Testis (tissue), 3 donors: ENCODE data around the gene CELSR2. TPM values are rescaled to one million over a fixed set of nuclear protein-coding genes. Genes with fewer than 3 reads are reported as not detected.

Experiments
- DNase-seq: peaks from one replicate; pipeline ENCODE4 v3.0.0-alpha.2; 2019
- H3K27ac ChIP-seq, 2 donors: fragments of 200-600 bp; sonication (generic); one replicate each; pipeline ENCODE4 v1.5.1; 2019
- H3K27me3 ChIP-seq: fragments of 200-600 bp; sonication (generic); one replicate; pipeline ENCODE4 v1.5.1; 2019
- H3K36me3 ChIP-seq: fragments of 200-600 bp; sonication (generic); one replicate; pipeline ENCODE4 v1.5.1; 2017; ENCODE audit warnings: low read depth; ENCODE audit errors: missing control alignments
- H3K4me1 ChIP-seq: fragments of 200-600 bp; sonication (generic); one replicate; pipeline ENCODE4 v1.5.1; 2019
- H3K4me3 ChIP-seq, 2 donors: fragments of 200-600 bp; sonication (generic); one replicate each; pipeline ENCODE4 v1.5.1; 2017 to 2019
- H3K9me3 ChIP-seq: fragments of 200-600 bp; sonication (generic); one replicate; pipeline ENCODE4 v1.5.1; 2017
- CTCF ChIP-seq, 3 experiments: fragments of 450-650 bp in 2 of 3; fragments of 200-600 bp in 1 of 3; sonication (generic) in 1 of 3; IDR thresholded peaks; one replicate each; pipeline ENCODE4 v1.5.1; 2016 to 2019; ENCODE audit warnings: antibody characterized with exemption in 3 of 3, mild to moderate bottlenecking in 2 of 3, moderate library complexity in 1 of 3
- POLR2A ChIP-seq: fragments of 450-650 bp; IDR thresholded peaks from one replicate; pipeline ENCODE4 v1.6.1; 2017; ENCODE audit warnings: antibody characterized with exemption, mild to moderate bottlenecking, moderate library complexity
- WGBS, 2 donors: methylation state at CpG; one replicate each; pipeline ENCODE4 v1.1.5; 2018; 5-methylcytosine and 5-hydroxymethylcytosine counted together
- intact Hi-C: fragments of 100-400 bp; cut with DNase I; formaldehyde crosslinking; loops from one replicate; pipeline ENCODE4 v1.15.1; 2023; ENCODE audit warnings: low total_unique reads
- polyA plus RNA-seq: library from polyadenylated mRNA; stranded (reverse); fragments of 350-450 nt; fragmentation: Illumina TruSeq; extraction: RNeasy Lipid Tissue Mini Kit (QIAGEN cat#74804); gene quantifications from one replicate; pipeline ENCODE4 v1.2.3, GENCODE V29; 2014; ENCODE audit warnings: low read depth, low replicate concordance; ENCODE audit not compliant: insufficient read depth
- total RNA-seq, 2 donors: library from RNA; depleted of rRNA; stranded (reverse); fragments of >200 nt; gene quantifications; one replicate each; pipeline ENCODE4 v1.2.3, GENCODE V29; 2016

Gene CELSR2
- total and polyA plus RNA-seq, 3 donors from 2014 or later, result 59.6 to 140 (median 107) TPM

- no peak overlapping the region for H3K4me3 ChIP-seq
- no peaks in the 10 kb centered on the region for H3K9me3 ChIP-seq
- H3K27ac ChIP-seq, result no peak overlapping the region
- H3K4me1 ChIP-seq, result peaks cover 23% of the 10 kb centered on the region
- DNase-seq, result no peak
- intact Hi-C loops, result no loop called here
- 91 to 100% methylated on average over 1 of the region's 1 CpG for WGBS, 2 donors
- TF ChIP-seq CTCF (IDR thresholded peaks at IDR 0.05), result no peak
- TF ChIP-seq POLR2A, result no peak
- H3K36me3 ChIP-seq, result no peaks in the 10 kb centered on the region
- H3K27me3 ChIP-seq, result no peaks in the 10 kb centered on the region
Observed at GRCh38 chr1:109316506-109316905, 67.2 kb downstream of the CELSR2 start.

DNA sequence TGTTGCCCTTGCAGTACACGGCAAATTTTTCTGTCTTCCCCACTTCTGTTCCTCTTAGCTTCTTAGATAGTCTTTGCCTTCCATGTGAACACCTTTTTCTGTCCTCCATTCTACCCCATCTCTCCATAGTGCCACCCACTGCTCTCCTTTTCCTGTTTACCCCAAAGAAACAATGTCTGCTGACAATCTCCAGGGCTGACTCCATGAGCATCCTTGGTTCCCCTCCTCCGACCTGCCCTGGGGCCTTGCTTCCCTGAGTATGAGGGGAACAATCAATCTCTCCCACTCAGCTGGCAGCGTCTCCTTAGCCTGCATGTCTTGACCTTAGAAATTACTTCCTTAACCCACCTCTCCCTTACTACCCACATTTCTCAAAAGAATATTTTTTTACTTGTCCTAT, 69.8 kb downstream of the CELSR2 start:
- 87 to 92% methylated on average over 3 of the region's 3 CpGs for WGBS, 2 donors
- H3K36me3 ChIP-seq, result no peaks in the 10 kb centered on the region

GRCh38 chr1:109322974-109323373, 73.6 kb downstream of the CELSR2 start:
- TF ChIP-seq CTCF (IDR thresholded peaks at IDR 0.05) (no peak), POLR2A (no peak)
- Histone ChIP-seq H3K4me1 (peaks cover 11% of the 10 kb centered on the region), H3K4me3 (no peak overlapping the region), H3K9me3 (no peaks in the 10 kb centered on the region), H3K27ac (no peak overlapping the region), H3K36me3 (no peaks in the 10 kb centered on the region), H3K27me3 (no peaks in the 10 kb centered on the region)
- intact Hi-C loops, result no loop called here
- peak; percentile 7 for DNase-seq
- WGBS, 2 donors, result 95 to 97% methylated on average over 6 of the region's 6 CpGs

More for the DNA sequence above, 69.8 kb downstream of the CELSR2 start:
- no peak overlapping the region for H3K27ac ChIP-seq
- peaks cover under 1% of the 10 kb centered on the region for H3K4me1 ChIP-seq
- no peaks in the 10 kb centered on the region for H3K27me3 ChIP-seq
- no peak for TF ChIP-seq POLR2A
- no peak for TF ChIP-seq CTCF (IDR thresholded peaks at IDR 0.05)
- intact Hi-C loops, result no loop called here
- H3K4me3 ChIP-seq, result no peak overlapping the region
- peak; percentile 0 for DNase-seq
- H3K9me3 ChIP-seq, result no peaks in the 10 kb centered on the region

Other genes starting within 250 kb of the CELSR2 start
- gene WDR47, start 207.4 kb upstream of the CELSR2 start, total RNA-seq, result 10 to 100 TPM; 34.7 to 40.4 TPM
- gene WDR47, start 207.4 kb upstream of the CELSR2 start, polyA plus RNA-seq, result 40.5 TPM
- 10 to 100 TPM; 27.9 to 42.0 TPM for gene TAF13, start 173.5 kb upstream of the CELSR2 start, total RNA-seq
- gene TAF13, start 173.5 kb upstream of the CELSR2 start, polyA plus RNA-seq, result 38.5 TPM
- gene TMEM167B, start 158.8 kb upstream of the CELSR2 start, total RNA-seq, result 10 to 100 TPM; 34.6 to 37.3 TPM
- 47.0 TPM for gene TMEM167B, start 158.8 kb upstream of the CELSR2 start, polyA plus RNA-seq
- 10 to 100 TPM; 31.2 to 47.8 TPM for gene ELAPOR1, start 135.4 kb upstream of the CELSR2 start, total RNA-seq
- gene ELAPOR1, start 135.4 kb upstream of the CELSR2 start, polyA plus RNA-seq, result 82.3 TPM
- gene SARS1, start 35.6 kb upstream of the CELSR2 start, total RNA-seq, result 100 to 1,000 TPM; 112 to 149 TPM
- 132 TPM for gene SARS1, start 35.6 kb upstream of the CELSR2 start, polyA plus RNA-seq
- 10 to 100 TPM; 34.0 to 48.9 TPM for gene PSRC1, start 33.6 kb downstream of the CELSR2 start, total RNA-seq
- gene PSRC1, start 33.6 kb downstream of the CELSR2 start, polyA plus RNA-seq, result 24.0 TPM
- gene MYBPHL, start 57.5 kb downstream of the CELSR2 start, total RNA-seq, result under 1 TPM in 1 of 2 donors, not detected in 1; 0.99 TPM
- gene MYBPHL, start 57.5 kb downstream of the CELSR2 start, polyA plus RNA-seq, result 1.5 TPM
- gene SORT1, start 148.4 kb downstream of the CELSR2 start, total RNA-seq, result 100 to 1,000 TPM; 174 to 212 TPM
- gene SORT1, start 148.4 kb downstream of the CELSR2 start, polyA plus RNA-seq, result 110 TPM
- 10 to 100 TPM; 30.9 to 56.9 TPM for gene PSMA5, start 176.9 kb downstream of the CELSR2 start, total RNA-seq
- 72.0 TPM for gene PSMA5, start 176.9 kb downstream of the CELSR2 start, polyA plus RNA-seq
- gene SYPL2, start 217.0 kb downstream of the CELSR2 start, total RNA-seq, result 10 to 100 TPM; 46.1 to 67.5 TPM
- gene SYPL2, start 217.0 kb downstream of the CELSR2 start, polyA plus RNA-seq, result 29.7 TPM
- 10 to 100 TPM; 40.9 to 55.2 TPM for gene ATXN7L2, start 234.4 kb downstream of the CELSR2 start, total RNA-seq
- gene ATXN7L2, start 234.4 kb downstream of the CELSR2 start, polyA plus RNA-seq, result 28.7 TPM
- 10 to 100 TPM in 1 of 2 donors, 1 to 10 TPM in 1; 8.0 to 11.5 TPM for gene CYB561D1, start 244.6 kb downstream of the CELSR2 start, total RNA-seq
- 8.0 TPM for gene CYB561D1, start 244.6 kb downstream of the CELSR2 start, polyA plus RNA-seq